ENCODE measurements around the gene CYP19A1.

The CYP19A1 gene

GRCh38 chr15:51338496-51338895 lies at the start of gene CYP19A1:
TSS of gene CYP19A1 (minus strand) at chr15:51338596. CDS start at chr15:51242912, 95,684 bp downstream.
- no peak for DNase-seq

GRCh38 chr15:51387699-51388041 lies 49.3 kb upstream of the CYP19A1 start:
- no peak for DNase-seq

DNA sequence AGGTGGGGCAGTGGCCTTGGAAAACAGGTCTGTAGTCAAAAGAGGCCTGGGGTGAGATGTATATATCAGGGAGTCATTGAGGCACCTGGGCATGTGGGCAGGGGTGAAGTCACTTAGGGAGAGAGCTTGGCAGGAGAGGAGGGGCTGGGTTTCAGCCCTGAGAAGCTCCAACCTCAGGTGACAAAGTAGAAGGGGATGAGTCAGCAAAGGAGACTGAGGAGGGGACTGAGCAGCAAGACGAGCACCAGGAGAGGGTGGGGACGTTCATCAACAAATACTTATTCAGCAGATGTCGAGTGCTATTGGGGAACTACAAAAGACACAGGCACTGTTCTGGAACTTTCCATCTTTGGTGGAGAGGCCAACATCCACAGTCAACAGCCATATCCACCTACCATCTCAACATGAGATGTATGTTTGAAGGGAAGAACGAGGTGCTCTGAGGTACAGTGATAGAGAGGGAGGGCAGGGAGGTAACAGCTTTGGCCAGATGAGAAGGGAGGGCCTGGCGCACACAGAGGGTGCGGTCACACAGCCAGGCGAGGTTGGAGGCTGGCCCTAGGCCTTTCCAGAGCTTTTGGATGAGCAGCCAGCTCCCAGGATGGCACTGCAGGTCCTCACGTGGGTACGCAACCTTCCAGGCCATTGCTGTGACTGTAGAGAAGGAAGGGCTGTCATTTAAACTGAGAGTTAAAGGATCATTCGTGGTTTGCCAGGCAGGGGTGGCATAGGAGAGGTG lies 48.7 kb upstream of the CYP19A1 start:
- no peak for DNase-seq

DNA sequence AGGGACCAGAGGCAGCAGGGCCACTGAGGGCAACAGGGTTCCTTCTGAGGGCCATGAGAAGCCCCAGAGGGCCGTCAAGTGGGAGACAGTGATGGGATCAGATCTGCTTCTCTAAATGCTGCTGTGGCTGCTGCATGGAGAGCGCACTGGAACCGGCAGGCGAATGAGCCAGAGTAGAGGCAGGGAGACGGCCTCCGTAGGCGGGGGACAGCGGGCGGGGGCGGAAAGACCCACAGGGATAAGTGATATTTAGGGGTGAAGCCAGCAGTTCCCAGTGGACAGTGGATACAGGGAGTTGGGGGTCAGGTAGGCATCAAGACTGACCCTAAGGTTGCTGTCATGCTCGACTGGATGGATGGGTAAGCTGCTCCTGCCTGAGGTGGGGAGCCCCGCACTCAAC lies 48.1 kb upstream of the CYP19A1 start:
- DNase-seq, result no peak

- no peak for DNase-seq
Observed at GRCh38 chr15:51386029-51386428, 47.6 kb upstream of the CYP19A1 start.

- DNase-seq, result peak; percentile 49
Observed at GRCh38 chr15:51382787-51383186, 44.4 kb upstream of the CYP19A1 start.

GRCh38 chr15:51380999-51381806 lies 42.8 kb upstream of the CYP19A1 start:
- peak; percentile 70 for DNase-seq

DNA sequence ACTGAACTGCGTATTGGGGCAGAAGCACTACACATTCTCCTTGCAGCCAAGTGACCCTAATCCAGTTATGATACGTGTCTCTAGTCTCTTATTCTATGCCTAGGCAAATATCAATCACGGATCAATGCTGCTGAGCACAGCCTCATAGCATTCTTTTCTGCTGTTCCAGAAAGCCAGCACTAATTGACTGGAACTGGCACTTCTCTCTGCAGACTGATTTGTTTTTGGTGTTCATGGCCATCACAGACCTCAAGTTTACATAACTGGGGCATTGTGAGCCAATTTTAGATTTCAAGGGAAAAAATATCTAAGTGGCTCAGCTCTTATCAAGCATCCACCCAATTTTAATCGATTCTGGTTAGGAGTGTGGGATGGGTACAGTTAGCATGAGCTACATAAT lies 41.0 kb upstream of the CYP19A1 start:
- no peak for DNase-seq

DNA sequence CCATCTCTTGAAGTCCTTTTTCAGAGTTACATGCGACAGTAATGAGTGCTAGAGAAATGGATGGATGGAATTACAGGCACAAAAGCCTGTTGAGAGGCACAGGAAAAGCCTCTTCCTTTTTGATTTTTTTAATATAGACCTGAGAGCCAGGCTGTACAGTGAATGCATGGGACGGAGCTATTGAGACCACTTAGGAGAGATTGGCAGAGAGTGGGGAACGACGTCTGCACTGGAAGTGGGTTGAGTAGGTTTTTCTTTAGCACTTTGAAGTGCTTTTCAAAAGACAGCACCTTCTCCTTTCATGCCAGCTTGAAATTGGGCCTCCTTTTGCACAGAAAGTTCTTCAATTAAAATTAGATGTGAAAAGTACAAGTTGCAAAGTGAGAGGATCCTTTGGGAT lies 40.0 kb upstream of the CYP19A1 start:
- no peak for DNase-seq

GRCh38 chr15:51377038-51377786 lies 38.8 kb upstream of the CYP19A1 start:
- DNase-seq, result peak; percentile 58

DNA sequence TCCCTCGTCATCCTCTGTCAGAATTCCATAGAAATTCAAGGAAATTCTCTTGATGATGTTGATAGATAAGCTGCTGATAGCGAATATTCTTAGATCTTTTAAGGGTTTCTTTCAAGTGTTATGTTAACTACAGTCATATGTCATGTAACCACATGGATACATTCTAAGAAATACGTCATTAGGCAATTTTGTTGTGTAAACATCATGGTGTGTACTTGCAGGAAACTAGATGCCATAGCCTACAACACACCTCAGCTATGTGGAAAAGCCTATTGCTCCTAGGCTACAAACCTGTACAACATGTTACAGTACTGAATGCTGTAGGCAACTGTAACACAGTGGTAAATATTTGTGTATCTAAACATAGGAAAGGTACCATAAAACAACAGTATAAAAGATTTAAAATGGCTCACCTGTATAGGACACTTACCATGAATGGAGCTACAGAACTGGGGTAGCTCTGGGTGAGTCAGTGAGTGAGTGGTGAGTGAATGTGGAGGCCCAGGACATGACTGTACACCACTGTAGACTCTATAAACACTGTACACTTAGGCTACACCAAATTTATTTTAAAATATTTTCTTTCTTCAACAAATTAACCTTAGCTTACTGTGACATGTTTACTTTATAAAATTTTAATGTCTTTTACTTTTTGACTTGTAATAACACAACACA lies 37.7 kb upstream of the CYP19A1 start:
- DNase-seq, result peak; percentile 34

- DNase-seq, result no peak
Observed at GRCh38 chr15:51374131-51374530, 35.7 kb upstream of the CYP19A1 start.

DNA sequence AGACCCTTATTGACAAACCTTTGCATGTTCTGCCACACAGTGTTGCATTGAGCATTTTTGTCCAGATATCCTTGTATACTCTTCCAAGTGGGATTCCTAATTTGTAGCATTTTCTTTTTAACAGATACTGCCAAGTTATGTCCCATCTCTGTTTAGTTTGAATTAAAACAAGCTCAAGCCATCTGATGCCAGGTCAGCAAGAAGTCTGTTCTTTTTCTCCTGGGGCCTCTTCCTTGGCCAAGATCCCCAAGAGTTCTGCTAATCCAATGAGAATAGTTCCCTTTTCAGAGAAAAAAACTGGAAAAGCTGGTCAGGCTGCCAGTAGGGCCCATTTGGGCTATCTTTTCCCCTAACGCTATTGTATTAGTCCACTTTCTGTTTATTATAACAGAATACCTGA lies 32.9 kb upstream of the CYP19A1 start:
- DNase-seq, result no peak

GRCh38 chr15:51369451-51369761 lies 31.0 kb upstream of the CYP19A1 start:
- DNase-seq, result no peak

GRCh38 chr15:51368751-51369450 lies 30.5 kb upstream of the CYP19A1 start:
- peak; percentile 61 for DNase-seq

DNA sequence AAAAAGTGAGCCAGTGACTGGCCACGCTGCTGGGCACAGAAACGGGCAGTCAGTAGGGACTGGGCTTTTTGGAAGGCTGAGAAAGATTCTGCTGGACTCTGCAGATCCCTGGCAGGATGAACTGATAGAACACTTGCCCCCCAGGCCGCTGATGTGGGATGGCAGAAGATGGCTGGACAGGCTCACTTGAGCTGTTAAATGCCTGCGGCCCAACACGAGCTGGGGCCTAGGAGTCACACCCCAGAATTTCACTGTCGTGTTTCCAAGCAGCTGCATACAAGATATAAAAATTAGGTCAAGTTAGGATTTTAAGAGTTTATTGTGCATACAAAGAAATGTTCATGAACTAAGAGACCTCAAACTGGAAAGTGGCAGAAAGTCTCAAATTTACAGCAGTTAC lies 29.9 kb upstream of the CYP19A1 start:
- no peak for DNase-seq

DNA sequence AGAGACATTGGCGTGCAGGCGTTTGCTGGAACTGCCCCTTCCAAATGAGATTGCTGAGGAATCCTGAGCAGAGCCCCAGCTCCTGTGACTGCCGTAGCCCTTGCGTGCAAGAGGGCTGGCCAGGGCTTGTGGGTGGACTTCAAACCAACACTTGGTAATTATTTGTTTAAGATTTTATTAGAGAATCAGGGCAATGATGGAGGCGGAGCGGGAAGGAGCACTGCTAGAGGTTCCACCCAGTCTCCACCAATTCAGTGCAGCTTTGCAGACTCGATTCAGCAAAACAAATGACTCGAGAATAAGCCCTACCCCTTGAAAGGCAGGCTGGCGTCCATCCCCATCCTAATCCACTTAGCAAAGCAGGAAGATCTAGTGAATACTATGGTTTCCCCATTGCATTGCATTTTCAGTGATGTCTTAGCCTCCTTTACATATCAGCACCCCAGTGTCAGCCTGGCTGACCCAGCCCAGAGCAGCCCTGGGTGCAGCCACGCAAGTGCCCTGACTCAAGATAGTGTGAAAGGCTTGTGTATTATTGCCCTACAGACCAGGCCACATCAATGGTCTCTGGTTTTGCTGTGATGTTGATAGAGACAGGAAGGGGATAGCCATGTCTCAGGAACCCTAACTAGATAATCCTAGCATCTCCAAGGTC lies 29.1 kb upstream of the CYP19A1 start:
- DNase-seq, result peak; percentile 5

- DNase-seq, result peak; percentile 22
Observed at GRCh38 chr15:51366920-51367319, 28.5 kb upstream of the CYP19A1 start.

- DNase-seq, result no peak
Observed at GRCh38 chr15:51366071-51366470, 27.7 kb upstream of the CYP19A1 start.

DNA sequence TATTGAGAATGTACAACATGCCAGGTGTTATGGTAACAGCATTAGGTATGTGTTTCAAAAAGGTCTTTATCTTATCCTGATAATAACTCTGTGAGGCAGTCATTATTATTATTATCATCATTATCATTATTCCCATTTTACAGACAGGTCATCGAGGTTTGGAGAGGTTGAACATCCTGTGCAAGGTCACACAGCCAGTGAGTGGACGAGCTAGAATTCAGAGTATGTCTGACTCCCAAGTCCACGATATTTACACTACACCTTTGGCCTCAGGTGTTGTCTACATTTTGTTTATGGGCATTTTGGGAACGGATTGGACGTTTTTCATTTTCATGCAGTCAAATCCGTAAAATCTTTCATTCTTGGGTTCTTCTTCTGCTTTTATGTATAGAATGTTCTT lies 27.0 kb upstream of the CYP19A1 start:
- no peak for DNase-seq

- no peak for DNase-seq
Observed at GRCh38 chr15:51363383-51363782, 25.0 kb upstream of the CYP19A1 start.

- DNase-seq, result no peak
Observed at GRCh38 chr15:51359981-51360380, 21.6 kb upstream of the CYP19A1 start.

Data from fibroblast of skin of right quadriceps (primary cell).